Stomach (tissue), 4 donors: ENCODE results near the gene CD247.

Source experiments
- CTCF ChIP-seq, 7 experiments: fragments of 450-650 bp in 4 of 7; fragments of 200-600 bp in 3 of 7; sonication (generic) in 3 of 7; IDR thresholded peaks; one replicate each; pipeline ENCODE4 v1.5.1; 2016 to 2019; ENCODE audit warnings: antibody characterized with exemption in 7 of 7, control low read depth in 2 of 7, mild to moderate bottlenecking in 1 of 7
- EP300 ChIP-seq: sonication (generic); formaldehyde crosslinking; IDR thresholded peaks from one replicate; pipeline ENCODE4 v1.6.1; 2017; ENCODE audit warnings: antibody characterized with exemption
- POLR2A ChIP-seq, 4 donors: fragments of 450-650 bp; IDR thresholded peaks; one replicate each; pipeline ENCODE4 v1.6.1; 2016; ENCODE audit warnings: antibody characterized with exemption in 4 of 4, control low read depth in 2 of 4, mild to moderate bottlenecking in 1 of 4, moderate library complexity in 1 of 4
- POLR2AphosphoS5 ChIP-seq, 3 donors: sonication (generic); formaldehyde crosslinking; IDR thresholded peaks; one replicate each; pipeline ENCODE4 v1.6.1; 2016; ENCODE audit warnings: antibody characterized with exemption in 3 of 3

- TF ChIP-seq POLR2A (IDR thresholded peaks at IDR 0.05), result no peak
- TF ChIP-seq CTCF (IDR thresholded peaks at IDR 0.05), result no peak
- TF ChIP-seq POLR2AphosphoS5 (IDR thresholded peaks at IDR 0.05), result no peak
- TF ChIP-seq EP300, result no peak
These were observed 50.6 kb downstream of the CD247 start for GRCh38 chr1:167467752-167468151.
